ENCODE results near the gene TBPL1. TPM values are rescaled to one million over a fixed set of nuclear protein-coding genes. Genes with fewer than 3 reads are reported as not detected.

Gene TBPL1
- total RNA-seq, 2 experiments from 2014 or later: 27.0 to 27.6 TPM

Other genes starting within 250 kb of the TBPL1 start
- gene TCF21, start 64.1 kb upstream of the TBPL1 start, total RNA-seq: not detected
- under 1 TPM; 0.27 to 0.29 TPM for gene SLC2A12, start 99.4 kb downstream of the TBPL1 start, total RNA-seq